GM12878 (cell line): ENCODE measurements around the gene PTPRB. TPM values are rescaled to one million over a fixed set of nuclear protein-coding genes. Genes with fewer than 3 reads are reported as not detected.

Experiments used
- ATAC-seq: fragments of 200-7000 bp; cut with Tn5 transposase; 3 replicates; pipeline ENCODE4 v1.9.1; 2020; ENCODE audit warnings: mild to moderate bottlenecking, moderate library complexity
- BruUV-seq: library from RNA; stranded (reverse); fragments of 400-500 nt; replicated peaks from 2 replicates; lab custom pipeline; 2021; lab: Mats Ljungman, UMichigan
- CTCF ChIA-PET: fragments of 300-600 bp; sonication (Branson Sonifier 250); formaldehyde crosslinking; extraction: SDS; loops from one replicate; lab custom pipeline; 2021; ENCODE audit warnings: inconsistent platforms; lab: Yijun Ruan, JAX
- POLR2A ChIA-PET: fragments of 350-600 bp; formaldehyde crosslinking; extraction: SDS; loops from one replicate; lab custom pipeline; 2021; ENCODE audit warnings: inconsistent platforms; lab: Charles Lee
- RAD21 ChIA-PET: fragments of 300-600 bp; sonication (Branson Sonifier 250); formaldehyde crosslinking; loops from one replicate; lab custom pipeline; 2023; ENCODE audit warnings: antibody characterized with exemption; ENCODE audit not compliant: unreplicated experiment; lab: Charles Lee
- SMC1A ChIA-PET: fragments of 300-600 bp; sonication (Branson Sonifier 250); formaldehyde crosslinking; loops from one replicate; lab custom pipeline; 2023; ENCODE audit not compliant: unreplicated experiment, uncharacterized antibody; lab: Charles Lee
- DNase-seq: peaks from one replicate; pipeline ENCODE4 v3.0.0-alpha.2; 2011; ENCODE audit warnings: low read depth, low spot score
- FAIRE-seq: peaks from 3 replicates; lab custom pipeline; 2011; peaks lifted over from hg19 to GRCh38; lab: Jason Lieb, UNC
- H2AFZ ChIP-seq: 2 replicates; pipeline ENCODE4 v1.6.0; 2011; ENCODE audit warnings: low read depth, low read length, control low read depth; ENCODE audit not compliant: control insufficient read depth
- H3K27ac ChIP-seq: 2 replicates; pipeline ENCODE4 v1.5.1; 2011; ENCODE audit warnings: control low read depth; ENCODE audit not compliant: control insufficient read depth, insufficient read depth
- H3K27me3 ChIP-seq, 2 experiments: replicated peaks in 1 of 2; 2 replicates each; pipeline versions ENCODE4 v1.6.0 to v1.6.1; 2011; ENCODE audit warnings: low read length in 1 of 2; ENCODE audit not compliant: control insufficient read depth in 2 of 2, insufficient read depth in 2 of 2
- H3K36me3 ChIP-seq, 2 experiments: 2 replicates each; pipeline ENCODE4 v1.5.1; 2011; ENCODE audit warnings: low read length in 1 of 2; ENCODE audit not compliant: control insufficient read depth in 2 of 2, insufficient read depth in 2 of 2
- H3K4me1 ChIP-seq: 2 replicates; pipeline ENCODE4 v1.6.1; 2011; ENCODE audit warnings: mild to moderate bottlenecking, low read length, moderate library complexity, mixed read lengths; ENCODE audit not compliant: control insufficient read depth, insufficient read depth
- H3K4me2 ChIP-seq: 2 replicates; pipeline ENCODE4 v1.6.0; 2011; ENCODE audit warnings: control low read depth; ENCODE audit not compliant: control insufficient read depth, insufficient read depth
- H3K4me3 ChIP-seq: fragments of 200-600 bp; sonication (generic); 2 replicates; pipeline ENCODE4 v1.5.1; 2016
- H3K79me2 ChIP-seq: 2 replicates; pipeline ENCODE4 v1.6.0; 2011; ENCODE audit warnings: low read length; ENCODE audit not compliant: control insufficient read depth, insufficient read depth
- H3K9ac ChIP-seq: 2 replicates; pipeline ENCODE4 v1.8.0; 2011; ENCODE audit warnings: low read length, control low read depth, mixed read lengths; ENCODE audit not compliant: control insufficient read depth, insufficient read depth
- H3K9me3 ChIP-seq: replicated peaks from 3 replicates; pipeline ENCODE4 v1.5.1; 2011; ENCODE audit warnings: mild to moderate bottlenecking, low read length; ENCODE audit not compliant: control insufficient read depth, insufficient read depth
- H4K20me1 ChIP-seq: 2 replicates; pipeline ENCODE4 v1.6.0; 2011; ENCODE audit not compliant: control insufficient read depth, insufficient read depth
- ASH2L ChIP-seq: fragments of 300-600, 200-600 bp; sonication (generic); IDR thresholded peaks from 2 replicates; pipeline ENCODE4 v1.6.1; 2017; ENCODE audit warnings: low read depth, mild to moderate bottlenecking, borderline replicate concordance
- EP300 ChIP-seq, 2 experiments: fragments of 150-350 bp in 1 of 2; IDR thresholded peaks; 2 replicates each; pipeline ENCODE4 v1.6.1; 2011 to 2012; ENCODE audit warnings: low read depth in 2 of 2, low read length in 2 of 2, borderline replicate concordance in 1 of 2, improper control_type of control experiment in 1 of 2, inconsistent platforms in 1 of 2; ENCODE audit not compliant: control insufficient read depth in 1 of 2
- JUNB ChIP-seq: IDR thresholded peaks from 2 replicates; pipeline ENCODE4 v1.6.1; 2016; ENCODE audit warnings: antibody characterized with exemption, mild to moderate bottlenecking
- NRF1 ChIP-seq: conservative IDR thresholded peaks from 2 replicates; pipeline ENCODE4 v1.6.1; 2011; ENCODE audit warnings: mild to moderate bottlenecking, low read depth, low read length, improper control_type of control experiment
- POU2F2 ChIP-seq: IDR thresholded peaks from 3 replicates; pipeline ENCODE4 v1.6.1; 2011; ENCODE audit warnings: low read depth, mild to moderate bottlenecking, low read length, borderline replicate concordance
- RAD51 ChIP-seq: fragments of 450-650 bp; IDR thresholded peaks from 2 replicates; pipeline ENCODE4 v1.6.1; 2016; ENCODE audit warnings: moderate library complexity, mild to moderate bottlenecking, inconsistent platforms
- SIX5 ChIP-seq: IDR thresholded peaks from 2 replicates; pipeline ENCODE4 v1.6.1; 2011; ENCODE audit warnings: mild to moderate bottlenecking, low read depth, low read length, moderate library complexity; ENCODE audit not compliant: severe bottlenecking
- SPI1 ChIP-seq: IDR thresholded peaks from 2 replicates; pipeline ENCODE4 v1.6.1; 2011; ENCODE audit warnings: low read depth, mild to moderate bottlenecking, low read length, moderate library complexity, borderline replicate concordance; ENCODE audit not compliant: insufficient read depth
- SREBF2 ChIP-seq: IDR thresholded peaks from 2 replicates; pipeline ENCODE4 v1.6.1; 2012; ENCODE audit warnings: mild to moderate bottlenecking, low read length
- SUZ12 ChIP-seq: fragments of 200-600 bp; sonication (generic); IDR thresholded peaks from one replicate; pipeline ENCODE4 v1.6.1; 2018; ENCODE audit warnings: antibody characterized with exemption, mild to moderate bottlenecking; ENCODE audit not compliant: unreplicated experiment
- ZNF217 ChIP-seq: fragments of 450-650 bp; IDR thresholded peaks from 2 replicates; pipeline ENCODE4 v1.6.1; 2017; ENCODE audit warnings: antibody characterized with exemption, mild to moderate bottlenecking
- ZNF384 ChIP-seq: IDR thresholded peaks from 2 replicates; pipeline ENCODE4 v1.6.1; 2012; ENCODE audit warnings: low read depth, mild to moderate bottlenecking, low read length, improper control_type of control experiment, borderline replicate concordance
- WGBS: methylation state at CpG from one replicate; pipeline ENCODE4 v1.1.6; 2016; ENCODE audit warnings: low lambda C conversion rate; ENCODE audit not compliant: insufficient replicate concordance, insufficient coverage; ENCODE audit errors: missing lambda C conversion rate; 5-methylcytosine and 5-hydroxymethylcytosine counted together
- in situ Hi-C: fragments of 300-500 bp; cut with MboI; formaldehyde crosslinking; loops from 9 replicates; pipeline ENCODE4 v1.14.3; 2018; ENCODE audit warnings: mixed read lengths
- intact Hi-C: fragments of 100-400 bp; cut with micrococcal nuclease; formaldehyde crosslinking; loops from one replicate; pipeline ENCODE4 v1.14.2; 2022; ENCODE audit not compliant: unreplicated experiment
- polyA plus RNA-seq, 11 experiments: library from polyadenylated mRNA; depleted of rRNA in 4 of 11; unstranded in 6 of 11; stranded (reverse) in 5 of 11; fragments of >200 nt; fragmentation: Nextera tagmentation in 4 of 11; fragmentation: Illumina TruSeq in 1 of 11; extraction: Ambion mirVana in 4 of 11; extraction: Trizol in 1 of 11; gene quantifications; 1 replicate in 1 of 11; 2 replicates in 10 of 11; pipeline versions ENCODE4 v1.2.1 to v1.2.3, GENCODE V29; 2011 to 2016; ENCODE audit warnings: inconsistent platforms in 2 of 11, missing spikeins in 2 of 11, low read depth in 1 of 11
- total RNA-seq, 4 experiments: library from RNA; depleted of rRNA in 3 of 4; stranded (reverse); fragments of >200 nt in 3 of 4; fragmentation: Illumina TruSeq in 1 of 4; extraction: Trizol in 1 of 4; gene quantifications; 2 replicates each; pipeline versions ENCODE4 v1.2.1 to v1.2.3, GENCODE V29; 2013 to 2021
- TF ChIP-seq, protein P1 (sequence below): IDR thresholded peaks from 2 replicates; pipeline ENCODE4 v1.6.1; 2012; ENCODE audit warnings: mild to moderate bottlenecking, low read depth, low read length
- TF ChIP-seq, protein P2 (sequence below): IDR thresholded peaks from 2 replicates; pipeline ENCODE4 v1.6.1; 2012; ENCODE audit warnings: improper control_type of control experiment, low read depth, low read length; ENCODE audit not compliant: insufficient replicate concordance
- TF ChIP-seq, protein P3 (sequence below): fragments of 450-650 bp; IDR thresholded peaks from 2 replicates; pipeline ENCODE4 v1.6.1; 2016; ENCODE audit warnings: mild to moderate bottlenecking

PTPRB gene
- total and polyA plus RNA-seq, 10 of the 15 experiments (the other 5 are each of a cell fraction or from before 2014, with no cell fraction given), result 0.03 to 0.35 (median 0.05) TPM

DNA sequence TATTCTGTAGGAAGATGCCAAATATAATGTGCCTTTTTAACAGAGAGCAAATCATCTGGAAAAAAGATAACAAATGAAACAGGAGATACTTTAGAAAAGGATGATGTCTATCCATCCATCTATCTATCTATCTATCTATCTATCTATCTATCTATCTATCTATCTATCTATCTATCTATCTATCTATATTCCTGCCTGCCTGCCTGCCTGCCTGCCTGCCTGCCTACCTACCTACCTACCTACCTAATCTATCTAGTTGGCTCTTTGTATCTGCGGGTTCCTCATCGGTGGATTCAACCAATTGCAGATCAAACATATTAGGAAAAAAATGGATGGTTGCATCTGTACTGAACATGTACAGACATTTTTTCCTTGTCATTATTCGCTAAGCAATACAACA is 11.0 kb downstream of the PTPRB start:
- Histone ChIP-seq H3K27ac (no peak overlapping the region), H3K4me3 (no peak overlapping the region), H3K27me3 (no peaks in the 10 kb centered on the region), H3K4me2 (no peak overlapping the region), H3K9ac (no peak overlapping the region), H3K9me3 (no peaks in the 10 kb centered on the region), H3K4me1 (no peaks in the 10 kb centered on the region), H4K20me1 (no peaks in the 10 kb centered on the region), H3K79me2 (no peaks in the 10 kb centered on the region), H3K36me3 (no peaks in the 10 kb centered on the region), H2AFZ (no peak overlapping the region)
- FAIRE-seq (no peak), ATAC-seq (no peak), DNase-seq (no peak)
- POLR2A ChIA-PET, result no interaction called here
- RAD21 ChIA-PET, result no interaction called here
- in situ Hi-C loops, result no loop called here
- no TSS peak for BruUV-seq
- intact Hi-C loops, result no loop called here
- SMC1A ChIA-PET, result no interaction called here
- CTCF ChIA-PET, result no interaction called here
- WGBS, result 63% methylated on average over 3 of the region's 3 CpGs
- TF ChIP-seq ZNF217 (no peak), EP300 (IDR thresholded peaks at IDR 0.05; ENCODE audit: borderline replicate concordance in 1 of 2, control insufficient read depth in 1 of 2, low read depth in 2 of 2, low read length in 2 of 2) (no peak), SUZ12 (no peak), SPI1 (no peak), POU2F2 (no peak), JUNB (no peak), SIX5 (no peak), ZNF384 (no peak), NRF1 (no peak), SREBF2 (no peak), ASH2L (no peak), RAD51 (no peak)
- TF ChIP-seq, protein P1, sequence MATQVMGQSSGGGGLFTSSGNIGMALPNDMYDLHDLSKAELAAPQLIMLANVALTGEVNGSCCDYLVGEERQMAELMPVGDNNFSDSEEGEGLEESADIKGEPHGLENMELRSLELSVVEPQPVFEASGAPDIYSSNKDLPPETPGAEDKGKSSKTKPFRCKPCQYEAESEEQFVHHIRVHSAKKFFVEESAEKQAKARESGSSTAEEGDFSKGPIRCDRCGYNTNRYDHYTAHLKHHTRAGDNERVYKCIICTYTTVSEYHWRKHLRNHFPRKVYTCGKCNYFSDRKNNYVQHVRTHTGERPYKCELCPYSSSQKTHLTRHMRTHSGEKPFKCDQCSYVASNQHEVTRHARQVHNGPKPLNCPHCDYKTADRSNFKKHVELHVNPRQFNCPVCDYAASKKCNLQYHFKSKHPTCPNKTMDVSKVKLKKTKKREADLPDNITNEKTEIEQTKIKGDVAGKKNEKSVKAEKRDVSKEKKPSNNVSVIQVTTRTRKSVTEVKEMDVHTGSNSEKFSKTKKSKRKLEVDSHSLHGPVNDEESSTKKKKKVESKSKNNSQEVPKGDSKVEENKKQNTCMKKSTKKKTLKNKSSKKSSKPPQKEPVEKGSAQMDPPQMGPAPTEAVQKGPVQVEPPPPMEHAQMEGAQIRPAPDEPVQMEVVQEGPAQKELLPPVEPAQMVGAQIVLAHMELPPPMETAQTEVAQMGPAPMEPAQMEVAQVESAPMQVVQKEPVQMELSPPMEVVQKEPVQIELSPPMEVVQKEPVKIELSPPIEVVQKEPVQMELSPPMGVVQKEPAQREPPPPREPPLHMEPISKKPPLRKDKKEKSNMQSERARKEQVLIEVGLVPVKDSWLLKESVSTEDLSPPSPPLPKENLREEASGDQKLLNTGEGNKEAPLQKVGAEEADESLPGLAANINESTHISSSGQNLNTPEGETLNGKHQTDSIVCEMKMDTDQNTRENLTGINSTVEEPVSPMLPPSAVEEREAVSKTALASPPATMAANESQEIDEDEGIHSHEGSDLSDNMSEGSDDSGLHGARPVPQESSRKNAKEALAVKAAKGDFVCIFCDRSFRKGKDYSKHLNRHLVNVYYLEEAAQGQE, result no peak
- TF ChIP-seq, protein P2, sequence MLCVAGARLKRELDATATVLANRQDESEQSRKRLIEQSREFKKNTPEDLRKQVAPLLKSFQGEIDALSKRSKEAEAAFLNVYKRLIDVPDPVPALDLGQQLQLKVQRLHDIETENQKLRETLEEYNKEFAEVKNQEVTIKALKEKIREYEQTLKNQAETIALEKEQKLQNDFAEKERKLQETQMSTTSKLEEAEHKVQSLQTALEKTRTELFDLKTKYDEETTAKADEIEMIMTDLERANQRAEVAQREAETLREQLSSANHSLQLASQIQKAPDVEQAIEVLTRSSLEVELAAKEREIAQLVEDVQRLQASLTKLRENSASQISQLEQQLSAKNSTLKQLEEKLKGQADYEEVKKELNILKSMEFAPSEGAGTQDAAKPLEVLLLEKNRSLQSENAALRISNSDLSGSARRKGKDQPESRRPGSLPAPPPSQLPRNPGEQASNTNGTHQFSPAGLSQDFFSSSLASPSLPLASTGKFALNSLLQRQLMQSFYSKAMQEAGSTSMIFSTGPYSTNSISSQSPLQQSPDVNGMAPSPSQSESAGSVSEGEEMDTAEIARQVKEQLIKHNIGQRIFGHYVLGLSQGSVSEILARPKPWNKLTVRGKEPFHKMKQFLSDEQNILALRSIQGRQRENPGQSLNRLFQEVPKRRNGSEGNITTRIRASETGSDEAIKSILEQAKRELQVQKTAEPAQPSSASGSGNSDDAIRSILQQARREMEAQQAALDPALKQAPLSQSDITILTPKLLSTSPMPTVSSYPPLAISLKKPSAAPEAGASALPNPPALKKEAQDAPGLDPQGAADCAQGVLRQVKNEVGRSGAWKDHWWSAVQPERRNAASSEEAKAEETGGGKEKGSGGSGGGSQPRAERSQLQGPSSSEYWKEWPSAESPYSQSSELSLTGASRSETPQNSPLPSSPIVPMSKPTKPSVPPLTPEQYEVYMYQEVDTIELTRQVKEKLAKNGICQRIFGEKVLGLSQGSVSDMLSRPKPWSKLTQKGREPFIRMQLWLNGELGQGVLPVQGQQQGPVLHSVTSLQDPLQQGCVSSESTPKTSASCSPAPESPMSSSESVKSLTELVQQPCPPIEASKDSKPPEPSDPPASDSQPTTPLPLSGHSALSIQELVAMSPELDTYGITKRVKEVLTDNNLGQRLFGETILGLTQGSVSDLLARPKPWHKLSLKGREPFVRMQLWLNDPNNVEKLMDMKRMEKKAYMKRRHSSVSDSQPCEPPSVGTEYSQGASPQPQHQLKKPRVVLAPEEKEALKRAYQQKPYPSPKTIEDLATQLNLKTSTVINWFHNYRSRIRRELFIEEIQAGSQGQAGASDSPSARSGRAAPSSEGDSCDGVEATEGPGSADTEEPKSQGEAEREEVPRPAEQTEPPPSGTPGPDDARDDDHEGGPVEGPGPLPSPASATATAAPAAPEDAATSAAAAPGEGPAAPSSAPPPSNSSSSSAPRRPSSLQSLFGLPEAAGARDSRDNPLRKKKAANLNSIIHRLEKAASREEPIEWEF, result no peak
- TF ChIP-seq, protein P3, sequence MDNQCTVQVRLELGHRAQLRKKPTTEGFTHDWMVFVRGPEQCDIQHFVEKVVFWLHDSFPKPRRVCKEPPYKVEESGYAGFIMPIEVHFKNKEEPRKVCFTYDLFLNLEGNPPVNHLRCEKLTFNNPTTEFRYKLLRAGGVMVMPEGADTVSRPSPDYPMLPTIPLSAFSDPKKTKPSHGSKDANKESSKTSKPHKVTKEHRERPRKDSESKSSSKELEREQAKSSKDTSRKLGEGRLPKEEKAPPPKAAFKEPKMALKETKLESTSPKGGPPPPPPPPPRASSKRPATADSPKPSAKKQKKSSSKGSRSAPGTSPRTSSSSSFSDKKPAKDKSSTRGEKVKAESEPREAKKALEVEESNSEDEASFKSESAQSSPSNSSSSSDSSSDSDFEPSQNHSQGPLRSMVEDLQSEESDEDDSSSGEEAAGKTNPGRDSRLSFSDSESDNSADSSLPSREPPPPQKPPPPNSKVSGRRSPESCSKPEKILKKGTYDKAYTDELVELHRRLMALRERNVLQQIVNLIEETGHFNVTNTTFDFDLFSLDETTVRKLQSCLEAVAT, result no peak
